Gastrocnemius medialis (tissue), 4 donors: ENCODE measurements around the gene MESP2. TPM values are rescaled to one million over a fixed set of nuclear protein-coding genes. Genes with fewer than 3 reads are reported as not detected.
"Not testable (repeated sequence)": the region's sequence is repeated elsewhere in the genome, so short reads cannot be mapped to it uniquely, and the experiment has no call there.

Experiments
- ATAC-seq, 2 donors: fragments of 150-250 bp; one replicate each; pipeline ENCODE4 v1.9.1; 2016
- DNase-seq, 2 donors: peaks; one replicate each; pipeline ENCODE4 v3.0.0-alpha.2; 2019
- H3K27ac ChIP-seq, 4 donors: fragments of 200-600 bp; sonication (generic); 1 replicate in 1 of 4; 2 replicates in 3 of 4; pipeline ENCODE4 v1.5.1; 2016 to 2018; ENCODE audit warnings: mild to moderate bottlenecking in 2 of 4, moderate library complexity in 1 of 4
- H3K27me3 ChIP-seq, 3 donors: fragments of 200-600 bp; sonication (generic) in 2 of 3; 1 replicate in 1 of 3; 2 replicates in 2 of 3; pipeline versions ENCODE4 v1.5.1 to v1.6.0; 2016 to 2019; ENCODE audit warnings: mild to moderate bottlenecking in 1 of 3, moderate library complexity in 1 of 3
- H3K36me3 ChIP-seq, 2 donors: fragments of 200-600 bp; sonication (generic) in 1 of 2; one replicate each; pipeline ENCODE4 v1.5.1; 2017 to 2018
- H3K4me1 ChIP-seq, 2 donors: fragments of 200-600 bp; sonication (generic) in 1 of 2; one replicate each; pipeline ENCODE4 v1.5.1; 2016 to 2017; ENCODE audit warnings: mild to moderate bottlenecking in 2 of 2
- H3K4me3 ChIP-seq, 4 donors: fragments of 200-600 bp; sonication (generic) in 3 of 4; 1 replicate in 1 of 4; 2 replicates in 3 of 4; pipeline ENCODE4 v1.5.1; 2016 to 2019; ENCODE audit warnings: mild to moderate bottlenecking in 2 of 4
- H3K9me3 ChIP-seq, 3 donors: fragments of 200-600 bp; sonication (generic) in 2 of 3; 1 replicate in 1 of 3; 2 replicates in 2 of 3; pipeline ENCODE4 v1.5.1; 2016 to 2019
- POLR2A ChIP-seq, 2 donors: fragments of 450-650 bp; IDR thresholded peaks; one replicate each; pipeline ENCODE4 v1.6.1; 2017; ENCODE audit warnings: antibody characterized with exemption in 2 of 2, mild to moderate bottlenecking in 2 of 2, moderate library complexity in 2 of 2
- in situ Hi-C, 4 donors: fragments of 200-750 bp; cut with MboI; loops; one replicate each; pipeline versions ENCODE4 v1.15.0 to v1.8.0; 2017; ENCODE audit warnings: low sequenced_read_pairs in 4 of 4
- intact Hi-C: fragments of 100-400 bp; cut with DNase I; formaldehyde crosslinking; loops from one replicate; pipeline ENCODE4 v1.15.1; 2023; ENCODE audit warnings: low total_unique reads
- total RNA-seq, 4 donors: library from RNA; depleted of rRNA; stranded (reverse); fragments of >200 nt; gene quantifications; one replicate each; pipeline versions ENCODE4 v1.1.0 to v1.2.3, GENCODE V29; 2016
- TF ChIP-seq, protein P1 (sequence below), 5 experiments: fragments of 450-650 bp in 3 of 5; fragments of 200-600 bp in 2 of 5; sonication (generic) in 2 of 5; IDR thresholded peaks in 4 of 5; conservative IDR thresholded peaks in 1 of 5; 1 replicate in 4 of 5; 2 replicates in 1 of 5; pipeline ENCODE4 v1.5.1; 2016 to 2019; ENCODE audit warnings: antibody characterized with exemption in 5 of 5, mild to moderate bottlenecking in 3 of 5, moderate library complexity in 3 of 5

MESP2 gene
- total RNA-seq, 4 donors from 2014 or later: not detected

DNA sequence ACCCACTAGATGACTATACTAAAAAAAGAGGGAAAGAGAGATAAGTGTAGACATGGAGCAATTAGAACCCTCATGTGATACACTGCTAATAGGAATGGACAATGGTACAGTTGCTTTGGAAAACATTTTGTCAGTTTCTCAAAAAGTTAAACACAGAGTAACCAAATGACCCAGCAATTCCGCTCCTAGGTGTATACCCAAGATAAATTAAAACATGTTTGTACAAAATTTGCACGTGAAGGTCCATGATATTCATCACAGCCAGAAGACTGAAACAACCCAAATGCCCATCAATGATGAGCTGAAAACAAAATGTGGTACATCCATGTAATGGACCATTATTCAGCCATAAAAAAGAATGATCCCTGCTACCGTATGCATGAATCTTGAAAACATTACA is 11.8 kb downstream of the MESP2 start:
- H3K4me3 ChIP-seq: no peak overlapping the region
- in situ Hi-C loops: no loop called here
- no peaks in the 10 kb centered on the region for H3K9me3 ChIP-seq
- no peaks in the 10 kb centered on the region for H3K36me3 ChIP-seq
- TF ChIP-seq POLR2A (IDR thresholded peaks at IDR 0.05): no peak
- TF ChIP-seq, protein P1, sequence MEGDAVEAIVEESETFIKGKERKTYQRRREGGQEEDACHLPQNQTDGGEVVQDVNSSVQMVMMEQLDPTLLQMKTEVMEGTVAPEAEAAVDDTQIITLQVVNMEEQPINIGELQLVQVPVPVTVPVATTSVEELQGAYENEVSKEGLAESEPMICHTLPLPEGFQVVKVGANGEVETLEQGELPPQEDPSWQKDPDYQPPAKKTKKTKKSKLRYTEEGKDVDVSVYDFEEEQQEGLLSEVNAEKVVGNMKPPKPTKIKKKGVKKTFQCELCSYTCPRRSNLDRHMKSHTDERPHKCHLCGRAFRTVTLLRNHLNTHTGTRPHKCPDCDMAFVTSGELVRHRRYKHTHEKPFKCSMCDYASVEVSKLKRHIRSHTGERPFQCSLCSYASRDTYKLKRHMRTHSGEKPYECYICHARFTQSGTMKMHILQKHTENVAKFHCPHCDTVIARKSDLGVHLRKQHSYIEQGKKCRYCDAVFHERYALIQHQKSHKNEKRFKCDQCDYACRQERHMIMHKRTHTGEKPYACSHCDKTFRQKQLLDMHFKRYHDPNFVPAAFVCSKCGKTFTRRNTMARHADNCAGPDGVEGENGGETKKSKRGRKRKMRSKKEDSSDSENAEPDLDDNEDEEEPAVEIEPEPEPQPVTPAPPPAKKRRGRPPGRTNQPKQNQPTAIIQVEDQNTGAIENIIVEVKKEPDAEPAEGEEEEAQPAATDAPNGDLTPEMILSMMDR (IDR thresholded peaks at IDR 0.05 in 4 of 5, conservative IDR thresholded peaks at IDR 0.05 in 1 of 5): no peak
- ATAC-seq (no peak), DNase-seq (no peak)
- no peak overlapping the region for H3K27ac ChIP-seq
- H3K27me3 ChIP-seq: no peaks in the 10 kb centered on the region
- intact Hi-C loops: no loop called here
- H3K4me1 ChIP-seq: no peaks in the 10 kb centered on the region

DNA sequence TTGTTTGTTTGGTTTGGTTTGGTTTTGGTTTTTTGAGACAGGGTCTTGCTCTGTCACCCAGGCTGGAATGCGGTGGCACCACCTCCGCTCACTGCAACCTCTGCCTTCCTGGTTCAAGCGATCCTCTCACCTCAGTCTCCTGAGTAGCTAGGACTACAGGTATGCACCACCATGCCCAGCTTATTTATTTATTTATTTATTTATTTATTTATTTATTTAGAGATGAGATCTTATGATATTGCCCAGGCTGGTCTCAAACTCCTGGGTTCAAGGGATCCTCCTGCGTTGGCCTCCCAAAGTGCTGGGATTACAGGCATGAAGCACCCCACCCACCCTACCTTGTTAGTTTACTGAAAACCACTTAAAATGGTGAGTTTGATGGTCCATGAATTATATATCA is 12.5 kb downstream of the MESP2 start:
- intact Hi-C loops, DNase-seq, H3K36me3 ChIP-seq: not testable (repeated sequence)

DNA sequence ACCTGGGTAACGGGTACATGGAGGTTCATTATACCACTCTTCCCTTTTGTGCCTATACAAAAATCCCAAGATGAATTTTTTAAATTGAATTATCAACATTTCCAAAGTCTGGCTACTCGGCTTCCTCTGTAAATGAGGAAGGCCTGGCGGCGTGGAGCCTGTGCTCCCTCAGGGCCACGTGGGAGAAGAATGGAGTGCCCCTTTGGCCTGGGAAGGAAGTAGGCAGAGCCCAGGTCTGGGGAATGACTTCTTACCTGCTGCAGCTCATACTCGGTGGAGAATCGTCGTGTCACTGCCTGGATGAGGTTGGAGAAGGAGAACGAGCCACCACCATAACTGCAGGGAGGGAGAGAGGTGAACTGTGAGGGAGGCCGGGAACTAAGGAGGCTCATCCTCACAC is 14.1 kb downstream of the MESP2 start:
- in situ Hi-C loops: no loop called here
- intact Hi-C loops: no loop called here
- DNase-seq (no peak), ATAC-seq (no peak)
- H3K27ac ChIP-seq: no peak overlapping the region
- peaks cover 0 to 5% of the 10 kb centered on the region in 2 donors for H3K4me1 ChIP-seq
- H3K9me3 ChIP-seq: no peaks in the 10 kb centered on the region
- no peaks in the 10 kb centered on the region for H3K36me3 ChIP-seq
- no peaks in the 10 kb centered on the region for H3K27me3 ChIP-seq
- no peak for TF ChIP-seq POLR2A (IDR thresholded peaks at IDR 0.05)
- no peak overlapping the region for H3K4me3 ChIP-seq

More for the DNA sequence above, 12.5 kb downstream of the MESP2 start:
- H3K4me1 ChIP-seq, H3K4me3 ChIP-seq, in situ Hi-C loops, H3K27me3 ChIP-seq, H3K9me3 ChIP-seq, H3K27ac ChIP-seq, ATAC-seq: not testable (repeated sequence)

DNA sequence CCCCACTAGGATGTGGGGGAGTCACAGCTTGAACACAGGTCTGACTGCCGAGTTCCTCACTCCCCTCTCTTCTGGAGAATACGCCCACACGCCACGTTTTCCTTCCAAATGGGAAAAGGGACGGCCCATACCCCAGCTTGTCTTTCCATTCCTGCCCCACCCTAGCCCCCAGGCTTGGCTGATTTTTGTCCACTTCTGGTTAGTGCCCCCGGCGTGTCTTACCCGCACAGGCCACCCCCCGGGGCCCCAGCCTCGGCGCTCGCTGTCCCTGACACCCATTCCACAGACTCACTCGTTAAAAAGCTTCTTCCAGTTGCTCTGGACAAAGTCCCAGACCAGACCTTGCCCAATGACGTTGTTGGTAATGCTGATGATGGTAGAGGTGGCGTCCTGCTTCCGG is 14.5 kb downstream of the MESP2 start:
- in situ Hi-C loops (no loop called here), intact Hi-C loops (no loop called here)
- no peak for DNase-seq
- Histone ChIP-seq H3K4me1 (peaks cover 0 to 7% of the 10 kb centered on the region in 2 donors), H3K27me3 (no peaks in the 10 kb centered on the region), H3K9me3 (no peaks in the 10 kb centered on the region), H3K27ac (no peak overlapping the region), H3K36me3 (no peaks in the 10 kb centered on the region), H3K4me3 (no peak overlapping the region)
- no peak for ATAC-seq
- TF ChIP-seq POLR2A (IDR thresholded peaks at IDR 0.05): no peak
- TF ChIP-seq, protein P1 (IDR thresholded peaks at IDR 0.05 in 4 of 5, conservative IDR thresholded peaks at IDR 0.05 in 1 of 5): no peak

DNA sequence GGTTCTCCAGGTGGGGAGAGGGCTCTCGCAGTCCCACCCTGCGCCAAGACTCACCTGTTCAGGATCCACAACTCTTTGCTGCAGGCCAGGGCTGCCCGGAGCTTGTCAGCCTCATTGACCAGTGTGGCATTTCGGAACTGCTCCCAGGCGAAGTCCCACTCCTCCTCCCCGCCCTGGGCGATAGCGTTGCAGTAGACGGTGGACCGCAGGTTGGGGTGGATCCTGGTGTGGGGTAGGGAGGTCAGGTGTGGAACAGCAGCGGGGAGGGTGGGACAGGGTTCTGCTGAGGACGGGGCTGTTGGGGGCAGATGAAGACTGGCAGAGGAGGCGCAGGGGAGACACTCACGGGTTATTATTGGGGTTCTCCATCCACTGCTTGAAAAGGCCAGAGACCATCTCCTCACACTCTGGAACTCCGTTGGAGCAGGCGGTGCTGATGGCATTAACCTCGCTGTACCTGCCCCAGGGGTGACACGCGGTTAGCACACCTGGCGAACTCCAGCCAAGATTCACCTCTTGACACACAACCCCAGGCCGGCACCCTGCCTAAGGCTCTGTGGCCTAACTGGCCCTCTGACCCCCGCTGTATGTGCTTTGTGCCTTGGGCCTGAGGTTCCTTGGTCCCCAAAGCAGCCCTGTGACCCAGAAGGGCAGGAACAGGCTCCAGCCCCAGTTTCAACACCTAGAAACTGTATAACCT is 16.1 kb downstream of the MESP2 start:
- Histone ChIP-seq H3K27me3 (no peaks in the 10 kb centered on the region), H3K36me3 (no peaks in the 10 kb centered on the region), H3K9me3 (no peaks in the 10 kb centered on the region), H3K4me1 (peaks cover 0 to 7% of the 10 kb centered on the region in 2 donors), H3K4me3 (no peak overlapping the region), H3K27ac (no peak overlapping the region)
- in situ Hi-C loops (no loop called here), intact Hi-C loops (no loop called here)
- DNase-seq (no peak), ATAC-seq (no peak)
- no peak for TF ChIP-seq POLR2A (IDR thresholded peaks at IDR 0.05)
- TF ChIP-seq, protein P1 (IDR thresholded peaks at IDR 0.05 in 4 of 5, conservative IDR thresholded peaks at IDR 0.05 in 1 of 5): no peak
